Activated CD8-positive, alpha-beta memory T cell treated with anti-CD3 and anti-CD28 coated beads, Interleukin-2, amount 50 U/mL, for 48 hours (primary cell): Measurements from ENCODE around the gene SUSD6.
"Not testable (repeated sequence)": the region's sequence is repeated elsewhere in the genome, so short reads cannot be mapped to it uniquely, and the experiment has no call there.

ENCODE experiments used
- DNase-seq: peaks from one replicate; pipeline ENCODE4 v3.0.0-alpha.2; 2020

SUSD6 gene

GRCh38 chr14:69593018-69593677, 18.2 kb upstream of the SUSD6 start:
- no peak for DNase-seq

GRCh38 chr14:69594846-69595245, 16.6 kb upstream of the SUSD6 start:
- no peak for DNase-seq

GRCh38 chr14:69595336-69595735, 16.1 kb upstream of the SUSD6 start:
- no peak for DNase-seq

GRCh38 chr14:69599431-69599830, 12.0 kb upstream of the SUSD6 start:
- not testable (repeated sequence) for DNase-seq

GRCh38 chr14:69600304-69600891, 11.0 kb upstream of the SUSD6 start:
- no peak for DNase-seq

GRCh38 chr14:69605738-69606137, 5.7 kb upstream of the SUSD6 start:
- no peak for DNase-seq

- DNase-seq: no peak
These were observed 4.9 kb upstream of the SUSD6 start for GRCh38 chr14:69606258-69607184.

GRCh38 chr14:69610020-69610873, 1.1 kb upstream of the SUSD6 start:
- no peak for DNase-seq

- no peak for DNase-seq
These were observed 573 bp upstream of the SUSD6 start for GRCh38 chr14:69610874-69611171.

GRCh38 chr14:69612014-69612782, 802 bp downstream of the SUSD6 start:
- peak; percentile 73 for DNase-seq

- no peak for DNase-seq
These were observed 1.4 kb downstream of the SUSD6 start for GRCh38 chr14:69612783-69613130.

GRCh38 chr14:69613312-69614073, 2.1 kb downstream of the SUSD6 start:
- DNase-seq: no peak

GRCh38 chr14:69614592-69614991, 3.2 kb downstream of the SUSD6 start:
- DNase-seq: no peak

- DNase-seq: no peak
These were observed 3.7 kb downstream of the SUSD6 start for GRCh38 chr14:69615121-69615495.

GRCh38 chr14:69615496-69616407, 4.4 kb downstream of the SUSD6 start:
- no peak for DNase-seq

- no peak for DNase-seq
These were observed 5.0 kb downstream of the SUSD6 start for GRCh38 chr14:69616408-69616773.

GRCh38 chr14:69617796-69618195, 6.4 kb downstream of the SUSD6 start:
- no peak for DNase-seq

GRCh38 chr14:69619012-69619411, 7.6 kb downstream of the SUSD6 start:
- no peak for DNase-seq

- no peak for DNase-seq
These were observed 8.8 kb downstream of the SUSD6 start for GRCh38 chr14:69620211-69620611.

- no peak for DNase-seq
These were observed 9.6 kb downstream of the SUSD6 start for GRCh38 chr14:69620981-69621380.

- no peak for DNase-seq
These were observed 12.7 kb downstream of the SUSD6 start for GRCh38 chr14:69624136-69624535.
